NCI-H2081 treated with DMSO at 0.1 percent for 48 hours (cell line): ENCODE measurements around the gene UBAP1.
"Not testable (repeated sequence)": the region's sequence is repeated elsewhere in the genome, so short reads cannot be mapped to it uniquely, and the experiment has no call there.

Source experiments
- DNase-seq: peaks from one replicate; lab custom pipeline; 2025; lab: John Stamatoyannopoulos, UW

The UBAP1 gene

DNA sequence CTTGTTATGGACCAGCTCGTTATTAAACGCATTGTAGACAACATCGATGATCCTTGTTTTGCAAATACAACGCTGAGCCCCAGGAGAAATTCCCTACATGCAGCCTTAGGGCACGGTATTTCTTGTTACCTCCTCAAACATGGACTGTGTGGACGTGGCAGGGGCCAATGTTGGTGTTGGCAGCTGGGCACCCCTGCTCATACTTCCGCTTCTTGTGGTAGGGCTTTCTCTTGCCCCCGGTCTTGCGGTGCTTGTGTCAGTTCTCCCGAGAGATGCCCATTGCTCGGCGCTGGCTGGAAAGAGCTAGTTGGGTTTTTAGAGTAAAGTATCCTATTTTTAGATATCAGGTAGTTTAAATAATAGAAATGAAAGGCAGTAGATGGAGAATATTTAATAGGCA is 45.5 kb downstream of the UBAP1 start:
- no peak for DNase-seq

GRCh38 chr9:34226144-34226760 is 47.4 kb downstream of the UBAP1 start:
- not testable (repeated sequence) for DNase-seq

GRCh38 chr9:34227445-34227844 is 48.6 kb downstream of the UBAP1 start:
- DNase-seq, result no peak

GRCh38 chr9:34230556-34230955 is 51.7 kb downstream of the UBAP1 start:
- no peak for DNase-seq

- no peak for DNase-seq
Measured at GRCh38 chr9:34232201-34232600, 53.4 kb downstream of the UBAP1 start.

DNA sequence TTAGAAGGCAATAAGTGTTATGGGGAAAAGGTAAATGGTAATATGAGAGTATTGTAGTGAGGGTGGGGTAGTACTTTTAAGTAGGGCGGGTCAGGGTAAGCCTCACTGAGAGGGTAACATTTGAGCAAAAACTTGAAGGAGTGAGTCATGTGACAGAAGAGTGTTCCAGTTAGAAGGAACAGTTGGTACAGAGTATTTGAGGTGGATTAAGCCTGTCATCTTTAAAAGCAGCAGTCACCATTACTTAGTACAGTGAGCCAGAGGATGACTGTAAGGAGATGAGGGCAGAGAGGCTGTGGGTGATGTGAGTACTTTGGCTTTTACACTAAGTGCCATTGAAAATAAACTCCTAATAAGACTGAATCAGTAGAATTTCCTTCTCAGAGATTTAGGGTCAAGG is 54.8 kb downstream of the UBAP1 start:
- DNase-seq, result no peak

- DNase-seq, result no peak
Measured at GRCh38 chr9:34237836-34238235, 59.0 kb downstream of the UBAP1 start.

DNA sequence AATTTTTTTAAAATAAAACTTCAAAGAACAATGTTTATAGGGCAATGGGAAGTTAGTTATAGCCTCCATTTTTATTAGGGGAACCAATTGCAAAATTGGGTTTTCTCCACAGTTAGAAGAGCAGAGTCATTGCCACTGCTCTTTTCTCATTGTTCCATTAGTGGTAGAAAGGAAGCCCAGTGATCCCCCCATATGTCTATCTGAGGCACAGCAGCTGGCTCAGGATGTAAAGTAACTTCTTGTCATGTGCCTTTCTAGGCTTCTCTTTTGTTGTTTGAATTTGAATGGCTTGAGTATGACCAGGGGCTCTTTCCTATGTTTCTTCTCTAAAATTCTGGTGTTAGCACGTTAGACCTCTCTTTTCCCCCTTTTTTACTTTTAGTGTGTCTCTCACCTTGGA is 61.2 kb downstream of the UBAP1 start:
- DNase-seq, result no peak

GRCh38 chr9:34242830-34243229 is 64.0 kb downstream of the UBAP1 start:
- no peak for DNase-seq

GRCh38 chr9:34245212-34245611 is 66.4 kb downstream of the UBAP1 start:
- DNase-seq, result not testable (repeated sequence)

- no peak for DNase-seq
Measured at GRCh38 chr9:34246453-34246852, 67.6 kb downstream of the UBAP1 start.

DNA sequence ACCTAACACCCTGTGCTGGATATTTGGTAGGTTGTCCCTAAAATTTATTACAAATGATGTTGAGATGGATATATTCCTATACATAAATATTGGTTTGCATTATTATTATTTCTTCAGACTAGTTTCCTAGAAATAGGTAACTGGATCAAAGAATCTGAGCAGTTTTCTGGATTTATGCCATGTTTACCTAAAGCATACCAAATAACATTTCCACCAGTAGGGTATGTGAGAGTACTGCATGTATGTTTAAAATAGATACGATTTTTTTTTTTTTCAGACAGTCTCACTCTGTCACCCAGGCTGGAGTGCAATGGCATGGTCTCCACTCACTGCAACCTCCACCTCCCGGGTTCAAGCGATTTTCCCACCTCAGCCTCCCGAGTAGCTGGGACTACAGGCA is 68.9 kb downstream of the UBAP1 start:
- DNase-seq, result not testable (repeated sequence)

DNA sequence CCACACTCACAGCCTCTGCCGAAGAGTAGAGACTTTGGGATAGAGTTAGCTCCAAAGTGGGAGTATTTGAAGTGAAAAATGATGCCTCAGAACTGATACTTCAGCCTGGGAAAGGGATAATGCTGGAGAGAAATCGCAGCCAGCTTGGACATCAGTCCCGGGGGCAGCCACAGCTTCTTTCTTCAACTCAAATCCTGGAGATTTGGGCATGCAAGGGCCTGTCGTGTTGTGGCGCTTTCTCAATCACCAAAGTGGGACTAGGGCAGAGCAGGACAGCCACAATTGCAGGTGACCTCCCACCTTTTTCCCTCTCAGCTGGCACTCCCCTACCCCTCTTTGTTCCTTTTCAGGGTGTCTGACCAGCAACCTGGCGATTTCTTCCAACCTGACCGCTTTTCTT is 70.4 kb downstream of the UBAP1 start:
- DNase-seq, result no peak

- DNase-seq, result no peak
Measured at GRCh38 chr9:34250721-34251120, 71.9 kb downstream of the UBAP1 start.

- DNase-seq, result no peak
Measured at GRCh38 chr9:34252016-34252415, 73.2 kb downstream of the UBAP1 start.

DNA sequence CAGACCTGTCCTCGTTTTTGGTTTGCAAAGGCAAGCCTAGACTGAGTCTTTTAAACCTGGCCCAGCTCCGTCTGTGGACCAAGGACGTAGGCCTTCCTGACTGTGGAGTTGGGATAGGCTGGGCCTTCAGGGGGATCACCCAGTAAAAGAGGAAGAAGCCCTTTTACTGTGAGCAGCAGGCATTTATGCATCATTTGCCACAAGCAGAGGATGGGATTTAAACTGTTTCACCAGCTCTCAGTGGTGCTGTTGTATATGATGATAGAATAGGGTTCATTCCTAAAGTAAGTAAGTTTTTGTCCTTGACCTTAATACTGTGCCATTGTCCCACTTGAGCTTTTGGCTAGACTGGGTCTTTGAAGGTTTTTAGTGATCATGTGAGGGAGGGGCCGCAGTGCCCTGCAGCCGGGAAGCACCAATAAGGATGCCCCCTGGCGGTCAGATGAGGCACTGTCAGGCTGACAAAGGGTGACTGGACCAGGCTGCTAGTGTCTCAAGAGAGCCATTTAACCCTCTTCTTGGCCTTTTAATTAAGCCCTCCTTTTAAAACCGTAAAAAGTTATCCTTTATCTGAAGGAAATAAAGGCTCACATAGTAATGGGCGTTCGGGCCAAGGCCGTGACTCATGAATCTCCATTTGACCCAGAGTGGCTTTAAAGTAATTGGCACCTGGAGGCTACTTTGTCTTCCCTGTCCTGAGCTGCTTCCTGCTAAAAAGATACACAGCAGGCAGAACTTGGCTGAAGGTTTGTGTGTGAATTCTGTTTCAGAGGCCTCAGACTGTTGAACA is 74.0 kb downstream of the UBAP1 start:
- no peak for DNase-seq

DNA sequence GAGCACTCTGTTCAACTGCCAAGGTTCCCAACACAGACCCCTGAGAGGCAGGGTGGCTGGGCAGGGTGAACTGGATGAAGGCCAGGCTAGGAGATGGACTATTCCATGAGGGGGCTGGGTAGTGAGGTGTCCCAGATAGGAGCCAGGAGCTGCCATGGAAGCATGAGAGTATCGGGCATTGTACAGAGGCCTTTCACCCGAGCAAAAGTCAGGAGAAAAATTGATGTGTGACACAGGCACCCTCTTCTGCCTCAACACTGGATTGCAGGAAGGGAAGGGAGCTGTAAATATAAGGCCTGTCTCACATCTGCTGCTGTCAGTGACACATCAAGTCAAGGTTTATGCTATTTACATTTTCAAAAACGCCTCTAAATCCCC is 74.6 kb downstream of the UBAP1 start:
- no peak for DNase-seq

DNA sequence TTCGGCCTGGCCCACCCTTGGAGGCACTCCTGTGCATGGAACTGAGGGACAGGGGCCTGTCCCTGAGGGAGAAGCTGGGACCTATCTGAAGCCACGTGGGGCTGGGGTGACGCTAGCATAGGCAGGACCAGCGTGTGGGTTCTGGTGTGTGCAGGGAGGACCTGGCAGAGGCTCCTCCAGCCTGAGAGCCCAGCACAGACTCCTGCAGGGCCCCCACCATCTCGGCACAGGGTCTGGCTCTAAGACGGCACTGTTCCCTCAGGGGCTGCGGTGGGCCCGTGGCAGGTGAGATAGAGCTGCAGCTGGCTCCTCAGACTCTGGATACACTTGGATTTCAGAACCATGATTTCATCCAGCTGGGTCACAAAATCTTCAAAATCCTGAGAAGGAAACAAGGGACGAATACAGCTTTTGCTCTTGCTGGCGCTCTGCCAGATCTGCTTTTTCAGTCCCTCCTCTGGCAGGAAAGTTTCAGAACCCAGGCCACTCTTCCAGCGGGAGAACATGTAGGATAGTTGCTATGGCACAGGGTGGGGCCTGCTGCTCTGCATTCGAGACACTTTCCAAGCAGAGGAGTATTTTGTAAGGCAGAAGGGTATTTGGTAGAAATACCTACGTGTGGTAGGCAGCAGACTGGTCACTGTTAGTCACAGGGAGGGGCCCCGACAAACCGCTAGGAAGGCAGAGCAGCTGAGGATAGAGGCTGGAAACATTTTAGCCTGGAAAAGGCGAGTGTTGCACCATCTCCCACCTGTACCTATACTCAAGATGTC is 75.5 kb downstream of the UBAP1 start:
- no peak for DNase-seq

GRCh38 chr9:34254966-34255825 is 76.4 kb downstream of the UBAP1 start:
- DNase-seq, result no peak

GRCh38 chr9:34256104-34256503 is 77.3 kb downstream of the UBAP1 start:
- DNase-seq, result no peak

DNA sequence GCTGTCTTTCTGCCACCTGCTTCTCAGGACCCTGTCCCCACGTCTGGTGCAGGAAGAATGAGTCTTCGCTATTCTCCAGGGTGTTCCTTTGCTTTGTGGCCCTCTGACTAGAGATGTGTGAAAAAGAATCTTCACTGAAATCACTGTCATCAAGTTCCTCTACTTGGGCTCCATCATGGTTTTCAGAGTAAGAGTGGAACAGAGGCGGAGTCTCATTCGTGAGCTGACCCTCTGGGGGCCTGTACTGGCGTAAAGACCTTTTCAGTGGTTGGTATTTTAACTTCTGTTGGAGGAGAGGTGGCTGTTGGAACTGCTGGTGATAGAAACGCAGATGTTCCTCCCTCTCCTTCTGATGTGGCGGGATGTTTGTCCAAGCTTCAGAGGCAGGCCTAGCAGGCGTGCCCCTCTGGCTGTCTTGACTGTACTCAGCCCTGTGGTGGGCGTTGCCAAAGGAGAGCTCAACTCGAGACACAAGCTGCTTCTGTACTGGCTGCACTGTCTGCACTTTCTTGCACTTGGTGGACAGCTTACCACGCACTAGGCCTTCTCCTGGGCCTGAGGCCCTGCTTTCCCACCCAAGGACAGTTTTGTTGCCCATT is 78.2 kb downstream of the UBAP1 start:
- no peak for DNase-seq

GRCh38 chr9:34259315-34259714 is 80.5 kb downstream of the UBAP1 start:
- DNase-seq, result no peak
